Stimulated activated CD4-positive, alpha-beta T cell treated with anti-CD3 and anti-CD28 coated beads, TNF-alpha, amount 100 ng/mL, for 4 hours (primary cell): ENCODE measurements around the gene PNISR.
A peak's percentile ranks its signal among the peaks of the same experiment; 100 is the strongest.
"Not testable (repeated sequence)": the region's sequence is repeated elsewhere in the genome, so short reads cannot be mapped to it uniquely, and the experiment has no call there.

Experiments used
- DNase-seq, 3 experiments: peaks; one replicate each; pipeline ENCODE4 v3.0.0-alpha.2; 2020; ENCODE audit warnings: low read depth in 3 of 3

PNISR gene, protein sequence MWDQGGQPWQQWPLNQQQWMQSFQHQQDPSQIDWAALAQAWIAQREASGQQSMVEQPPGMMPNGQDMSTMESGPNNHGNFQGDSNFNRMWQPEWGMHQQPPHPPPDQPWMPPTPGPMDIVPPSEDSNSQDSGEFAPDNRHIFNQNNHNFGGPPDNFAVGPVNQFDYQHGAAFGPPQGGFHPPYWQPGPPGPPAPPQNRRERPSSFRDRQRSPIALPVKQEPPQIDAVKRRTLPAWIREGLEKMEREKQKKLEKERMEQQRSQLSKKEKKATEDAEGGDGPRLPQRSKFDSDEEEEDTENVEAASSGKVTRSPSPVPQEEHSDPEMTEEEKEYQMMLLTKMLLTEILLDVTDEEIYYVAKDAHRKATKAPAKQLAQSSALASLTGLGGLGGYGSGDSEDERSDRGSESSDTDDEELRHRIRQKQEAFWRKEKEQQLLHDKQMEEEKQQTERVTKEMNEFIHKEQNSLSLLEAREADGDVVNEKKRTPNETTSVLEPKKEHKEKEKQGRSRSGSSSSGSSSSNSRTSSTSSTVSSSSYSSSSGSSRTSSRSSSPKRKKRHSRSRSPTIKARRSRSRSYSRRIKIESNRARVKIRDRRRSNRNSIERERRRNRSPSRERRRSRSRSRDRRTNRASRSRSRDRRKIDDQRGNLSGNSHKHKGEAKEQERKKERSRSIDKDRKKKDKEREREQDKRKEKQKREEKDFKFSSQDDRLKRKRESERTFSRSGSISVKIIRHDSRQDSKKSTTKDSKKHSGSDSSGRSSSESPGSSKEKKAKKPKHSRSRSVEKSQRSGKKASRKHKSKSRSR

DNA sequence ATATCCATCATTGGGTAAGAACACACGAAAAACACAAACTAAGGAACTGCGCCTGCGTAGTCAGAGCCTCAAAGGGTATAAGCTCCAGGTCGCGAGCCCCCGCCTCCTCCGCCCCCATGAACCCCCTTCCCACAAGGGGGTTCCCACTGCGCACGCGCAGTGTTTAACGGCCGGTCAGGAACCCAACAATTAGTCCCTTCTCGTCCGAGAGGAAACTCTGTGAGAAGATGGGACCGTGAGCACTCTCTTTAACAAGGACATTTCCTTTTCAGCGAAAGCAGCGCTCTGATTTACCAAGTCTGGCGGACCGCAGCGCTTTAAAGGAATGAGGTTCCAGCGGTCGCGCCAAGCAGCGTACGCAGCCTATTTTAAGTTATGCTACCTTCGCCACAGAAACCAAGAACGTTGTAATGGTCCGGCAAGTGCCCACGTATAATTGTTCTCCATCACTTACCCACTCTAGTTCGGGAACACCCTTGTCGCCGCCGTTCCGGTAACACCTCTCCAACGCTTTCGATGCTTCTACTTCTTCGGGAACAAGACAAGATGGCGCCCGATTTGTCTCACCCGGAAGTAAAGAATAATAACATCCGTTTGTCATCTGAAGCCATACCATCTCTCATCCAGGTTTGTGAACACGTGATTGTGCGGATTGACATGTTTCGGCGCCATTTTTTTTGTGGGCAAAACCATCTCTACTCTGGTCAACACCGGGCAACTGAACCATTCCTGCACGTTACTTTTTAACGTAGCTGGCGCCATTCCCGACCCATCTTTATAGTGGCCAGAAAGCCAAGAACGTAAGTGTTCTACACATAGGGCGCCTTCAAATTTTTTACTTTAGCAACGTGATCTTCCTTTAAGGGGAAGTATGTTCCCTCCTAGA is at the start of gene PNISR:
PNISR (minus strand) TSS at position 548 of the 886 bp plus-strand sequence. CDS start 10,649 bp downstream, outside the sequence.
- peak; percentile 68 to 81 (median 77) for DNase-seq

DNA sequence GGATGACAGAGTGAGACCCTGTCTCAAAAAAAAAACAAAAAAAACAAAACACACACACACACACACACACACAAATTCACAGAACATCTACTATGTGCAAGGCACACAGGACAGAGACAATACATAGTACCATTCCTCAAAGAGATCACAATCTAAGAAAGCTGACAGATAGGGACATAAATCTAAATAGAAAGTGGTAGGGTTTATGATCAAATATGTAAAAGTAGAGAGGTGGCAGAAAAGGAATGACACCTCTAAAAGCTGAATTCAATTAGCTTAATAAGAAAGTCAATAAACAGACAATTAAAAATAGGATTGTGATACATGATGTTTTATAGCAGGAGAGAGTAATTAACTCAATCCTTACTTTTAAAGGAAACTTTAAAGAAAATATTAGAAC is 48.6 kb upstream of the PNISR start:
- DNase-seq, result no peak

DNA sequence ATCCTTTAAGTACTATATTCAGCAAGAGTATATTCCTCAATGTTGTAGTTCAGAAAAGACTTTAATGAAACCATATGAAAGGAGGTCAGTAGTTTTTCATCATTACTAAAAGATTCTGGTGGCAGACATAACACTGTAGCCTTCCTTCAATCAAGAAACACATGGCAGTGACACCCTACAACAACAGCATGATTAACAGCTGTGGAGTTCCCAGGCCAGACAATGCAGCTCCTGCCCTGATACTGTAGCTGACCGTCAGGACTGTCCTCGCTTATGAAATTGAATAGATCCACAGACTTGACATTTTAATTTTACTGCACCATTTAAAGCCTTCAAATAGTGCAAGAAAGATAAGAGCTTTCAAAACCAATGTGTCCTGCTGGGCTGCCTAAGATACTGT is 46.5 kb upstream of the PNISR start:
- DNase-seq, result no peak

DNA sequence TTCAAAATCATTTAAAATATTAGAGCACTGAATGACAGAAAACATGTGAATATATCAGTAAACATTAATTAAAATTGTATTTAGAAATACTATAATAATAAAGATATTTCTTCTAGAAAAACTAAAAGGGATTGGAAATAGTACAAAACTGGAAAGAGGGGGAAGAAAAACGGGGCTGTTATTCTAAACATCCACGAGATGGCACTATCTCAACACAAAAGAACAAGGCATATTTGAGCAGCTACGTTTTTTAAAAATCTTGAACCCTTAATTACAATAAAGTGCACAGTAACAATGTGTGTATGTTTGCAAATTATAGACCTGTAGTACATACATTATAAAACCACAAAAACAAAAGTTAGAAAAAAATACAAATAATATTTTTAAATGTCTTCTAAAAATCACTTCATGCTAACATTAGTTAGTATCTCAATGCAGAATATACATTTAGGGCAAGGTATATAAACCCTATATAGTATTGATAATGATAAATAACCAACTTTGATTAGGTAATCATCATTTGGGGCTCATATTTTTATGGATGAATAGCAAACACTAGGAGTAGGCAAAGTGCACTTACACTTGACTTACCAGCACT is 42.5 kb upstream of the PNISR start:
- DNase-seq, result no peak

DNA sequence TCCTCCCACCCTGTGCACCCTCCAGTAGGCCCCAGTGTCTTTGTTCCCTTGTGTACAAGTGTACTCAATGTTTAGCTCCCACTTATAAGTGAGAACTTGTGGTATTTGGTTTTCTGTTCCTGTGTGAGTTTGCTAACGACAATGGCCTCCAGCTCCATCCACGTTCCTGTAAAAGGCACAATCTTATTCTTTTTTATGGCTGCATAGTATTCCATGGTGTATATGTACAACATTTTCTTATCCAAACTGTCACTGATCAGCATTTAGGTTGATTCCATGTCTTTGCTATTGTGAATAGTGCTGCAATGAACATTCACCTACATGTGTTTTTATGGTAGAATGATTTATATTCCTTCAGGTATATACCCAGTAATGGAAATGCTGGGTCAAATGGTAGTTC is 34.0 kb upstream of the PNISR start:
- DNase-seq, result not testable (repeated sequence)

DNA sequence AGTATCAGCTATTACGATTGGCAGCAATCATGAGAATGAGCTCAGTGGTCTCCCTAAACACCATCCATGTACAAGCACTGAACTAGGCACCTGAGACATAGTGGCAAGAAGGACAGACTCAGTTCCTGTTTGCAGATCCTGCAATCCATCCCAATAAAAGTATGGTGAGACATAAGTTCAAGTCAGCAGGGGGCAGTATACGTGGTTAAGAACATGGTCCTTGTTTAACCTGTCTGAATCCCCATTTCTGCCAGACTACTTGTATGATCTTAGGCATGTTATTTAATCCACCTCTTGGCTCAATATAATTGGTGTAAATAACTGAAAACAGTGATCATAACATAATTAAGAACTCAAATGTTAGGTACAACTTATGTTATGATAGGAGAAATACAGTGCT is 33.2 kb upstream of the PNISR start:
- DNase-seq, result no peak

DNA sequence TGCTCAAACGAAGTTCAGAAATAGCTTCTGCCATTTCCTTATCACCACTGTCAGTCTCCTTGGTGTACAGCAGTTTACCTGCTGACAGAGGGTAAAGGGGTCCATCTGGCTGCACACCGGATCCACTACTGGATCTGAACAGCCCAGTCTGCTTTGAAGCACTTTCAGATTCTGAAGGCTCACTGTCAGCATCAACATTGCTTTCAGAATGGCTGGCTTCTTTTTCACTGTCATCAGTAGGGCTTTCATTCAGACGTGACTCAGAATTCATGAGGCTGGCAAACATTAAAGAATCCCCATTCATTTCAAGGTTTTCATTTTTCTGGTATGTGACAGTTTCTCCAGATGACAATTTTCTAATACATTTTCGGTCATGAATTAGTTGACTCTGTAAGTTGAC is 21.0 kb upstream of the PNISR start:
- DNase-seq, result no peak

DNA sequence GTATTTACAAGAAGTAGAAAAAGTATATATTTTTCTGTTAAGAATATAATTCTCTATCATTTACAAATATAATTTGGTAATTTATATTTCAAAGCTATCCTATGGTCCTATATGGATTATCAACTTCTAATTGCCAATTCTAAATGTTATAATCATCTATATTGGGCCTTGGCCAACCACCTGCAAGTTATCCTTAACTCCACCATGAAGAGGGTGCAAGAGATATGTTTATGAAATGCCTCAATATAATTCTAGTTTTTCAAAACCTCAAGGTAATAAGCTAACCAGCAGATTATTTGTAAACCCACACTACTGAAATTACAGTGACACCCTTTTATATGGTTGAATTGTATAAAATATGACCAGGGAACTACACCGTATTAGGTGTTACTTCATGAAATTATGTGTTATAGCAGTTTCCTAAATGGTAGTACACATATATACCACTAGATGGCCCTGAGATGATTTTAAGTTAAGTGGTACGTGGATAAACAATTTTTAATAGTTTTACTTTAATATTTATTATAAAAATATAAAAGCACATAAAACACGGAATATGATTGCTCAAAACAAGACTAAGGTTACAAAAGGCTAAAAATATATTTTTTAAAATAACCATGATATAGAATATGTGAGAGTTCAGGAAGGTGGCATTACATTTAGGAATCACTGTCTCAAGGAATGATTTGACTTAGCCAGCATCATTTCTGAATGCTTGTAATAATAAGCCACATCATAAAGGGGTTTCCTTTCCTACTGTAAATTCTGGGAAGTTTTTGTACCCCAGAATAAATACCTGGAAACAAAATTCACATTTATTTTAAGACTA is 9.8 kb upstream of the PNISR start:
- DNase-seq, result no peak

DNA sequence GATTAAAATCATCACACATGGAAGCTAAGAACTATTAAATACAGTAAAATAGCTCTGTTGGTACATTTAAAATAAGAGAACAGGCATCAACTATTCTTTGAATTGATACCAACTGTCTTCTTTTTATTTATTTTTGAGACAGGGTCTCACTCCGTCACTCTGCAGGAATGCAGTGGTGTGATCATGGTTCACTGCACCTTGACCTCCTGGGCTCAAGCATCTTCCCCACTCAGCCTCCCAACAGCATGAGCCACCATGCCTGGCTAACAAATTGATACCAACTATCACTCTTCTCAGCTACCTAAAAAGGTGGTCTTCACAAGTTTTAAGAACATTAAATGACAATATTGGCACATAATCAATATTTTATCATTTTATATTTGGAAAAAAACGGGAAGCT is 7.8 kb upstream of the PNISR start:
- DNase-seq, result no peak

DNA sequence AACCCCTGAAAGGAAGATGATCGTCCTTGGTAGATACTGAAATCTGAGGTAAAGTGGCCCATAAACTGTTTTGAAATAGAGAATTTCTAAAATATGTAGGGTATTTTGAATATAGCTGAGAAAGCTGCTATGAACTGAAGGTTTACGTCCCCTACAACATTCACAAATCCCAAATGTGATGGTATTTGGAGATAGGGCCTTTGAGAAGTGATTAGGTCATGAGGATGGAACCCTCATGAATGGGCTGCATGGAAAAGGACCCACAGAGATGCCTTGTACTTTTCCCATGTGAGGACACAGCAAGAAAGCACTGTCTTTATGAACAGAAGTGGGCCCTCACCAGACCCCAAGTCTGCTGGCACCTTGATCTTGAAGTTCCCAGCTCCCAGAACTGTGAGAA is 6.8 kb upstream of the PNISR start:
- no peak for DNase-seq

DNA sequence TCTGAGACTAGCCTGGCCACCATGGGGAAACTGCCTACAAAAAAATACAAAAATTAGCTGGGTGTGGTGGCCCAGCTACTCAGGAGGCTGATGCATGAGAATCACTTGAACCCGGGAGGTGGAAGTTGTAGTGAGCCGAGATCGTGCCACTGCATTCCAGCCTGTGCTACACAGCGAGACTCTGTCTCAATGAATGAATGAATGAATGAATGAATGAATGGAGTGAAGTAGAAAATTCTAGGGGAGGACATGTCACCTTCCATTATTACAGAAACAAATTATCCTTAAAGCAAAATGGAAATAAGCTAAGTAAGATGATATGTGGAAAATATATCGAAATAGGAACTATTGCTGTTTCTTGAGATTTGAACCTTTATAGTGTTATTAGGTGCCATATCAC is 2.9 kb upstream of the PNISR start:
- no peak for DNase-seq

DNA sequence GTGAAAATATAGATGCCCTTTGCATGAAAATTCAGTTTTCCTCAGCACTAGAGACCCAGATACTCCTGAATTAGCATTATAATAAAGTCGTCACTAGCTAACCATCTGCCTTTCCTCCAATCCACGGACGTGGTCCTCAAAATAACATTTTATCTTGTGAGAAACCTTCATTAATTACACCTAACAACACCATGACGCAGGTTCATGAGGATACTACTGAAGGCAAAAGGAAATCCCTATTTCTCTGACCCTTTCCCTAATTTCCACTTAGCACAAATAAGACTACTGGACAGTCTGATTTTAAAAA is 1.3 kb upstream of the PNISR start:
- DNase-seq, result no peak

DNA sequence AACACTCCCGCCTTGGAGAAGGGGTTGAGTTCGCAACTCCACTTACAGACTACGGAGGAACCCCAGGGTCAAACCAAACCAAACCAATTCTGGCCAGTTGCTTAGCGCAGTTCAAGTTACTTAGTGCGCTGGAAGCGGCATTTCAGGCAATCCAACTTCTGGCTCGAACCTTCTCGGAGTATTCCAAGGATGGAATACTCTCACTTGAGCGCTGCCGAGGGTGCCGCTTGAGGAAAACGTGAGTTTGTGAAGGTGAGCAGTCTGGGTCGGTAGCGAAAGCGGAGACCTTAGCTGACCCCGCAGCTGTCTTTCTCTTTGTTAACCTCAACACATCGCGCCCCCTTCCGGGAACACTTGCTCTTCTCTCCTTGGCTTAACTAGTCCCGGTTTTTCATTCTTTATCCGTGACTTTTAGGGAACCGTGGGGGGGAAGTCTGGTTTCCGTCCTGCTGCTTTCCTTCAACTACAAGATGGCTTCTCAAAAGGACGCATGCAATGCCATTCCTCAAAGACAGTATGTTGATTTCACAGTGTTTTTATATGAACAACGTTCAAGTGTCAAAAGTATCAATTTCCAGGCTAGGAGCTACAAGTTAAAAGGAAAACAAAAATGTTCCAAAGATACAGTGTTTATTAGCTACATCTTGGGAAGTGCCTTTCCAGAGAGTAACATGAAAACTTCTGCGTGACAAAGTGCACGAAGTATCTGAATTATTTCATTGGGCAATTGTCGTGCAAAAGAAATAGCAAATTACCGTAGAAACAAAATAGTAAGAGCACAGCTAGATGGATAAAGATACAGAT is 741 bp upstream of the PNISR start:
- peak; percentile 31 to 41 (median 34) for DNase-seq

DNA sequence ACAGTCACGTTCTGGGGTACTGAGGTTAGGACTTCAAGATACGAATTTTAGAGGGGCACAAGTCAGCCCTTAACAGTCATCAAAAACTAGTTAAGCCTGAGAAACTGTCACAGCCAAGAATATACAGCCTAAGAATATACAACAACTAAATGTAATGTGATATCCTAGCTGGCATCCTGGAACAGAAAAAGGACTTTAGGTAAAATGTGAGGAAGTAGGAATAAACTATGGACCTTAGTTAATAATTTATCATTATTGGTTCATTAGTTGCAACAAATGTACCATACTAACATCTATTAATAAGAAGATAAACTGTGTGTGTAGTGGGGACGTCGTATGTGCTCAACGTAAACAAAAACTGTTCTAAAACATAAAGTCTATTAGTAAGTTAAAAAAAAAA is 1.1 kb downstream of the PNISR start:
- no peak for DNase-seq

DNA sequence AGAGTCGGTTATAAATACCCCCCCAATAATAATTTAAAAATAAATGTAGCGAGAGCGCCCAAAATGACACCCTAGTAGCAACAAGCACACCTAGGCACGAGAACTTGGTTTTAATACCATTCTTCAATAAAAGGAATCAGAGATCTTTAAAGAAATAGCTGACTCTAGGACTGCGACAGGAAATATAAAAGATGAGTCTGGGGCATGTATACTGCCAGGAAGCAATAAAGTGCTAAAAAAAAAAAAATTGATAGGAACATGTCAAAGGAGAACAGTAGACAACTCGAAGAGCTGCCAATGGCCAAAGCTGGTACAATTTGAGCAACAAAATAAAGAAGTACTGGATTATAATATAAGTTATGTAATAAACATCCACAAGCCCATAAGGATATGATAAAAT is 2.2 kb downstream of the PNISR start:
- no peak for DNase-seq

DNA sequence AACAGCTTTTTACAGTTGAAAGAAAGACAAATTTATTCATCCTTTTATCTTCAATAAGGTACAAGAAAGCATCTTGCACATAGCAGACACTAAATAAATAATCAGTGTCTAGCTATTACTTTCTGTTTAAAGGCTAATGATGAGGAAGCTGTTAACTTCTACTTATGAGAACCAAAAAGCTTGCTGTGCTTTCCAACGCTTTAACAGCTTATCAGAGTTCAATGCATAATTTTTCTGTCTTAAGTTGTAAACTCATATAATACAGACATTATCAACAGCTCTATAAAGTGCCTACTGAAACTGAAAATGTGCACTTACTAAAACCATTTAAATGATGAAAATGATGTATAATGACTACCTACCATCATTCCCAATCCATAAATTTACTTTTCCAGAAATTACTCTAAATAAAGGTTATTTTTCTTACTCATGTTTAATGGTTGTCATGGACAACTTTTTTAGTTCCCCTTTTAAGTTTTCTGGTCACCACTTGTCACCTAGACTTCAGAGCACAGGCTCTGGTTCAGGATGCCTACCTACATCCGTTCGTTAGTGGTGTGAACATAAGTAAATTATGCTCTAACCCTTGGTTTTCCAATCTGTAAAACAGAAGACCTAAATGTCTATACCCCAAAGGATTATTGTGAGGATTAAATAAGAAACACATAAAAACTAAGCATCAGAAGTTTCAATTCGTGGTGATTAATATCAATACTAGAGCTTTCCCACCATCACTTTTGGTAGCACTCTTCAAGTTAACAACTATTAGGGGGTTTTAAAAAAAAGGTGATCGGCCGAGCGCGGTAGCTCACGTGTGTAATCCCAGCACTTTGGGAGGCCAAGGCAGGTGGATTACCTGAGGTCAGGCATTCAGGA is 8.0 kb downstream of the PNISR start:
- no peak for DNase-seq

DNA sequence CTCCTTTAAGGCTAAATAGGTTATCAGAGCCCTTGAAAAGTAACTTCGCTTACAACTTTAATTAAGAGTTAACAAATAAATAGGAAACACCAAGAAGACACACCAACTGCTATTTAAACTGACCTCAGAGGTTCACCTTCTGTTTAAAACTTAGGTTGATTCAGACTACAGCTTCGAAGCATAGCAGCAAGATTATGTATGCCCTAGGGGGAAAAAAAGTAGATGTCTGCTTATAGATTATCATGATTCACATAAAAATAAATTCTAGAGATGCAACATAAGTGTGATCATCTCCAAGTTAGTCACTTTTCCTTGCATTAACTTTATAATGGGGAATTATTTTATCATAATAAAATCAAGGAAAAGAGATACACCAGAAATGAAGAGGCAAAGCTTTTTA is 8.9 kb downstream of the PNISR start:
- DNase-seq, result no peak

DNA sequence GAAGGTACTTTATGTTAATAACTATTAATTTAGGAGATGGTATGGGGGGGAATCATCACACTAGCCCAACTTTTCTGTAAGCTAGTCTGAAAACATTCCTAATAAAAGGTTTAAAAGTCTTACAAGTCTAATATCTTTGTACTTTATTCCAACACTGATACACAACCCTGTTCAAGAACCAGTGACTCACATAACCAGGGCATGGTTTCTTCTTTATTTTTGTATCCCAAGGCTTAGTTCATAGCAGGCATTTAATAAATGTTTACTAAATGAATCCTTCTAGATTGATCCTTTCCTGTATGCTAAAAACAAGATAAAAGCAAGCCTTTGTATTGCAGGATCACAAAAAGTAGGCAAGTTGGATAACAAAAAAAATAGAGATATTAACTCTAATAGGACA is 9.7 kb downstream of the PNISR start:
- no peak for DNase-seq

DNA sequence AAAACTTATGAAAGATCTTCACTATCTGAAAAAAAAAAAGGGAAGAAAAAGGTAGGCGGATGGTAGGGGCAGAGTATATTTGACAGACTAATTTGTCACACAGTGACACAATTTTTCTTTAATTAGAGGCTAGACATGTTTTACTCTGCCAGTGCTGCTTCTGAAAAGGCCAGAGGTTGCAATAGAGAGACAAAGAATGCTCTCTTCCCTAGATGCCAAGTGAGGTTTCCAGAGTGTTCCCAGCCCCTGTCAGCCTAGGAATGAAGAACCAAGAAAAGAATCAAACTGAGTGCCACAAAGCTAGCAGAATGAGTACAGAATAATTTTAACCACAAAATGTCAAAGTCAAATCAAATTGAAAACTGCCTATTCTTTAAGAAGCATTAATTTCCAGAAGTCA is 13.0 kb downstream of the PNISR start:
- DNase-seq, result no peak
